ENCODE results near the gene WNT5A.

The WNT5A gene

DNA sequence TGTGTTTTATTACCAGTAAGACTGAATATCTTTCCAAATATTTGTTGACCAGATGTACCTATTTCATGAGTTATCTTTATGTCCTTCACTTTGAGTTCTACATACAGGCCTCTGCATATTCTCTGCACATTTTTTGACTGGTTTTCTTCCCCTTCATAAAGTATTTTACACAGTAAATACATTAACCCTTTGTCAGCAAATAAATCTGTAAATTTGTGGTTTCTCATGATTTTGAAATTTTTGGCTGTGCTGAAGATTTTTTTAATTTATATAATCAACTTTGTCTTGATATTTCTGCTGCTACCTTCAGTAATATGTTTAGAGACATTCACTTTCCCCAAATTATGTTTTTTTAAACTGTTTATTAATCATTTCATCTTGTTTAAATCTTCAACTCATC lies 50.5 kb downstream of the WNT5A start:
- TF ChIP-seq SUZ12 (IDR thresholded peaks at IDR 0.05; ENCODE audit: extremely low read depth, insufficient read depth, insufficient read length) (no peak), ZNF274 (IDR thresholded peaks at IDR 0.05; ENCODE audit: low read depth, low read length) (no peak), YY1 (IDR thresholded peaks at IDR 0.05; ENCODE audit: insufficient read depth, insufficient read length) (no peak)
- no peaks in the 10 kb centered on the region for H3K27me3 ChIP-seq (ENCODE audit: insufficient read depth, insufficient read length)
- H3K36me3 ChIP-seq (ENCODE audit: insufficient read depth, insufficient read length, low read length), result no peaks in the 10 kb centered on the region
- H3K4me3 ChIP-seq (ENCODE audit: insufficient read length, low read depth), result no peak overlapping the region
- H3K4me1 ChIP-seq (ENCODE audit: insufficient read depth, insufficient read length), result no peaks in the 10 kb centered on the region
- H3K9me3 ChIP-seq (ENCODE audit: insufficient read depth, low read length), result no peaks in the 10 kb centered on the region
- no peak overlapping the region for H3K9ac ChIP-seq (ENCODE audit: insufficient read length, low read depth)
- DNase-seq (ENCODE audit: low read depth, low spot score), result no peak

DNA sequence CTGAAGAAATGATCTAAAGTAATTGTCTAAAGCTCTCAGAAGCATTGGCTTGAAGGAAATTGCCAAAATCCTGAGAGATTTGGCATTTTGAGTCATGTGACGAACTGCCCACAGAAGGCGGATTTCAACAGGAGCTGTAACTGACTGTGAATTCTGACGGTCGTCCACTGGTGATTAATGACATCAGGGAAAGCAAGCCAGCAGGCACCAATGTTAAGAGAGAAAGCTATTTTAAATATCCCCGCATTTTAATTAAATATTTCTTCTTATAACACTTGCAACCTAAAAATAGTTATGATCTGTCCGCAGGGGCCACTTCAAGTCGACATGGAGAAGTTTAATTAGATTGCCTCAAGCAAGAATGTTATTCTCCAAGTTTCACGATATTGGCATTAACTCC lies 51.6 kb downstream of the WNT5A start:
- H3K4me1 ChIP-seq (ENCODE audit: insufficient read depth, insufficient read length), result no peaks in the 10 kb centered on the region
- H3K27me3 ChIP-seq (ENCODE audit: insufficient read depth, insufficient read length), result no peaks in the 10 kb centered on the region
- H3K4me3 ChIP-seq (ENCODE audit: insufficient read length, low read depth), result no peak overlapping the region
- no peak for DNase-seq (ENCODE audit: low read depth, low spot score)
- no peaks in the 10 kb centered on the region for H3K36me3 ChIP-seq (ENCODE audit: insufficient read depth, insufficient read length, low read length)
- no peaks in the 10 kb centered on the region for H3K9me3 ChIP-seq (ENCODE audit: insufficient read depth, low read length)
- no peak overlapping the region for H3K9ac ChIP-seq (ENCODE audit: insufficient read length, low read depth)
- no peak for TF ChIP-seq ZNF274 (IDR thresholded peaks at IDR 0.05; ENCODE audit: low read depth, low read length)

DNA sequence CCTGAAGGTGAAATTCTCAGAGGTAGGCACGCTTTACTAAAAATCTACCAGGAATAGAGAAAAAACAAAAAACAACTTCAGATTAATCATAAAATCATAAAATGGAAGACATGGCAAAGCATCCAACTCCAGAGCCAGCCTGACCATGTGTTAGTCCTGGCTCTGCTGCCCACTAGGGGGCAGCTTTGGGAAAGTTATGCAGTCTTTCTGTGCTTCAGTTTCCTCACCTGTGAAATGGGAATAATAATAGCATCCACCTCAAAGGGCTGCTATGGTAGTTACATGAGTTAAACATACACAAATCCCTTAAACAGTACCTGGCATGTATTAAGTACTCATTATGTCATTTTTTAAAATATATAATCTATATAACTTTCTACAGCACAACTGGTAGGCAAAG lies 52.3 kb downstream of the WNT5A start:
- no peak for TF ChIP-seq SUZ12 (IDR thresholded peaks at IDR 0.05; ENCODE audit: extremely low read depth, insufficient read depth, insufficient read length)
- TF ChIP-seq ZNF274 (IDR thresholded peaks at IDR 0.05; ENCODE audit: low read depth, low read length), result no peak
- no peak for TF ChIP-seq YY1 (IDR thresholded peaks at IDR 0.05; ENCODE audit: insufficient read depth, insufficient read length)
- Histone ChIP-seq H3K4me1 (ENCODE audit: insufficient read depth, insufficient read length) (no peaks in the 10 kb centered on the region), H3K36me3 (ENCODE audit: insufficient read depth, insufficient read length, low read length) (no peaks in the 10 kb centered on the region), H3K9ac (ENCODE audit: insufficient read length, low read depth) (no peak overlapping the region), H3K27me3 (ENCODE audit: insufficient read depth, insufficient read length) (no peaks in the 10 kb centered on the region), H3K4me3 (ENCODE audit: insufficient read length, low read depth) (no peak overlapping the region), H3K9me3 (ENCODE audit: insufficient read depth, low read length) (no peaks in the 10 kb centered on the region)
- DNase-seq (ENCODE audit: low read depth, low spot score), result peak; percentile 13

DNA sequence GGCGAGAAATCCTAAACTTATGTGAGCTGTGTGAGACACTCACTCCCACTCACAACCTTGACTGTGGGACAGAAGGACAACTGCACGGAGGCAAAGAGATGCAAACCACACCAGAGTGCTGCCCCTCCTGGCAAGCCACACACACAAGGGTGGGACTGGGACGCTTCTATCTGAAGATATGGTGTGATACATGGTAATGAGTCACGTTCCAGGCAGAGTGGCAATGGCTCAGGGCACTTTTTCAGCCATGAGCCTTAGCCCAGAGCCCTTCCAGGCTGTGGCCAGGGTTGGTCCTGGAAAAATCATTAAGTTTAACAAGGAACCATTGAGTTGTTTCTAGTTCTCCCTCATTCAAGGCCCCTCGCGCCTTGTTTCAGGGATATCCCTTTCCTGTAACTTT lies 56.1 kb downstream of the WNT5A start:
- no peak for DNase-seq (ENCODE audit: low read depth, low spot score)
- H3K4me1 ChIP-seq (ENCODE audit: insufficient read depth, insufficient read length), result no peaks in the 10 kb centered on the region
- no peak overlapping the region for H3K9ac ChIP-seq (ENCODE audit: insufficient read length, low read depth)
- H3K4me3 ChIP-seq (ENCODE audit: insufficient read length, low read depth), result no peak overlapping the region
- no peaks in the 10 kb centered on the region for H3K27me3 ChIP-seq (ENCODE audit: insufficient read depth, insufficient read length)
- no peaks in the 10 kb centered on the region for H3K9me3 ChIP-seq (ENCODE audit: insufficient read depth, low read length)
- TF ChIP-seq ZNF274 (IDR thresholded peaks at IDR 0.05; ENCODE audit: low read depth, low read length) (no peak), SUZ12 (IDR thresholded peaks at IDR 0.05; ENCODE audit: extremely low read depth, insufficient read depth, insufficient read length) (no peak), YY1 (IDR thresholded peaks at IDR 0.05; ENCODE audit: insufficient read depth, insufficient read length) (no peak)
- H3K36me3 ChIP-seq (ENCODE audit: insufficient read depth, insufficient read length, low read length), result no peaks in the 10 kb centered on the region

DNA sequence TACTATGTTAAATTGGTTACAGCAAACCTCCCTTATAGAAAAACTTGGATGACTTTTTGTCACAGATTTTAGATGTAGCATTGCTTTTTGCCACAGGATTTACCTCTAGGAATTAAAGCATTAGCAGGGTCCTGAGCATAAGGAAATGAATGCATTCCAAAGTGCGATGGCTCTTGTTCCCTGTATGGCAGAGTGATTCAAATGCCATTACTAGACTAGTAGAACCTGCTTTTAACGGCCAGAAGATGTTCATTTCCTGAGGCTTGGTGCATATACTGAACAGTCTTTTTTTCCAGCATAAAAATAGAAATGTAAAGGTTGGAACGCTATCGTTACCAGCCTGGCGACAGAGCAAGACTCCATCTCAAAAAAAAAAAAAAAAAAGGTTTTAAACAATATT lies 59.4 kb downstream of the WNT5A start:
- Histone ChIP-seq H3K4me1 (ENCODE audit: insufficient read depth, insufficient read length) (no peaks in the 10 kb centered on the region), H3K9me3 (ENCODE audit: insufficient read depth, low read length) (no peaks in the 10 kb centered on the region), H3K27me3 (ENCODE audit: insufficient read depth, insufficient read length) (no peaks in the 10 kb centered on the region), H3K4me3 (ENCODE audit: insufficient read length, low read depth) (no peak overlapping the region), H3K9ac (ENCODE audit: insufficient read length, low read depth) (no peak overlapping the region), H3K36me3 (ENCODE audit: insufficient read depth, insufficient read length, low read length) (no peaks in the 10 kb centered on the region)
- no peak for TF ChIP-seq SUZ12 (IDR thresholded peaks at IDR 0.05; ENCODE audit: extremely low read depth, insufficient read depth, insufficient read length)
- no peak for TF ChIP-seq YY1 (IDR thresholded peaks at IDR 0.05; ENCODE audit: insufficient read depth, insufficient read length)
- TF ChIP-seq ZNF274 (IDR thresholded peaks at IDR 0.05; ENCODE audit: low read depth, low read length), result no peak
- DNase-seq (ENCODE audit: low read depth, low spot score), result no peak

DNA sequence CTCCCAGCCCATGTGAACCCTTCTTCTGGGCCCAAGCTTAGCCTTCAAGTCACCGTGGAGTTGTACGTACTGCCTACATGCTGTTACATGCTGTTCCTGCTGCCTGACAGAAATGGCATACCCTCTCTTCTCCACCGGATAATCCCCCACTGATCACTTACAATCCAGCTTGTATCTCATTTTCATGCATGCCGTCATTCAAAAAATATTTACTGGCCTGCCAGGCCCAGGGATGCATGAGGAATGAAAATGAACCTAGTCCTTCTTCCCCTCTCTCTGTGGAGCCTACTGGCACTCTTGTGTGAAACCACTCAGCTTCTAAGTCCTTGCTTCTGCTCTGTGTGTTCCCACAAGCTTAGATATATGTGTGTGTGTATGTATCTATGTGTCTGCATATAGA lies 60.6 kb downstream of the WNT5A start:
- H3K27me3 ChIP-seq (ENCODE audit: insufficient read depth, insufficient read length), result no peaks in the 10 kb centered on the region
- no peak for DNase-seq (ENCODE audit: low read depth, low spot score)
- no peak overlapping the region for H3K9ac ChIP-seq (ENCODE audit: insufficient read length, low read depth)
- H3K4me1 ChIP-seq (ENCODE audit: insufficient read depth, insufficient read length), result no peaks in the 10 kb centered on the region
- no peak overlapping the region for H3K4me3 ChIP-seq (ENCODE audit: insufficient read length, low read depth)
- TF ChIP-seq ZNF274 (IDR thresholded peaks at IDR 0.05; ENCODE audit: low read depth, low read length), result no peak
- no peak for TF ChIP-seq YY1 (IDR thresholded peaks at IDR 0.05; ENCODE audit: insufficient read depth, insufficient read length)
- no peak for TF ChIP-seq SUZ12 (IDR thresholded peaks at IDR 0.05; ENCODE audit: extremely low read depth, insufficient read depth, insufficient read length)
- H3K9me3 ChIP-seq (ENCODE audit: insufficient read depth, low read length), result peaks cover 3% of the 10 kb centered on the region; the same call in 1 of the 2 replicates
- H3K36me3 ChIP-seq (ENCODE audit: insufficient read depth, insufficient read length, low read length), result no peaks in the 10 kb centered on the region

DNA sequence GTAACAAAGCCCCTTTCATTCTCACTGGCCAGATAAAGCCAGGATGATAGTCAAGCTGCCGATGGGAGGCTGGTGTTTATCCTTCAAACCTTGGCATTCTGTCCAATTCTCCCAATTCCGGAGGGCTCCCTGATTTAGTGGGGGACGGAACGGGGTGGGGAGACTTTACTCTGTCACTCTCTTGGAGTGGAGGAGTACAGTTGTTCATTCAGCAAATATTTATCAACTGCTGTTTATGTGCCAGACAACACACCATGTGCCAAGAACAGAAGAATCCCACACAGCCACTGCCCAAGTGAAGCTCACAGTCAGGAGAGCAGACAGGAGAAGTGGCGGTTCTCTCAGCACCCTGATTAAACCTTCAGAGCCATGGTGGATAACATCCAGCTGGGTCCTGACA lies 63.3 kb downstream of the WNT5A start:
- Histone ChIP-seq H3K9ac (ENCODE audit: insufficient read length, low read depth) (no peak overlapping the region), H3K9me3 (ENCODE audit: insufficient read depth, low read length) (peaks cover 3% of the 10 kb centered on the region; the same call in 1 of the 2 replicates), H3K4me1 (ENCODE audit: insufficient read depth, insufficient read length) (no peaks in the 10 kb centered on the region), H3K36me3 (ENCODE audit: insufficient read depth, insufficient read length, low read length) (no peaks in the 10 kb centered on the region), H3K27me3 (ENCODE audit: insufficient read depth, insufficient read length) (no peaks in the 10 kb centered on the region), H3K4me3 (ENCODE audit: insufficient read length, low read depth) (no peak overlapping the region)
- no peak for DNase-seq (ENCODE audit: low read depth, low spot score)
- TF ChIP-seq SUZ12 (IDR thresholded peaks at IDR 0.05; ENCODE audit: extremely low read depth, insufficient read depth, insufficient read length), result no peak
- no peak for TF ChIP-seq YY1 (IDR thresholded peaks at IDR 0.05; ENCODE audit: insufficient read depth, insufficient read length)
- no peak for TF ChIP-seq ZNF274 (IDR thresholded peaks at IDR 0.05; ENCODE audit: low read depth, low read length)

DNA sequence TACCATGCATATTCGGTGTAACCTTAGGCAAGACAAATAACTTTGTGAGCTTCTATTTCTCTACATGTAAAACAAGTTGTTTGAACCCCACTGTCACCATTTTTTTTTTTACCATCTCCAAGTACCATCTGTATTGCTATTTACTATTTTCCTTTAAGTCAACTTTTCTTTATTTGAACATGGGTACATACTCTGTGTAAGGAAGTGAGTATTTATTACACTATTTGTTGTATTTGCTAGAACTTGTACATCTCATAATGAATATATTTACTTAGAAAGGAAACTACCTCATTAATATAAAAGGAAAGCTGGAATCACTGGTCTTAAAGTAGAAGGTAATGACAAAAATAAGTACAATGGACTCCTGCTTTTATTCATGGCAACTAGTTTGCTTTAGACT lies 69.9 kb downstream of the WNT5A start:
- Histone ChIP-seq H3K36me3 (ENCODE audit: insufficient read depth, insufficient read length, low read length) (no peaks in the 10 kb centered on the region), H3K9ac (ENCODE audit: insufficient read length, low read depth) (no peak overlapping the region), H3K27me3 (ENCODE audit: insufficient read depth, insufficient read length) (no peaks in the 10 kb centered on the region), H3K4me1 (ENCODE audit: insufficient read depth, insufficient read length) (peaks cover 4% of the 10 kb centered on the region), H3K4me3 (ENCODE audit: insufficient read length, low read depth) (no peak overlapping the region), H3K9me3 (ENCODE audit: insufficient read depth, low read length) (peaks cover 7% of the 10 kb centered on the region)
- no peak for DNase-seq (ENCODE audit: low read depth, low spot score)
- no peak for TF ChIP-seq SUZ12 (IDR thresholded peaks at IDR 0.05; ENCODE audit: extremely low read depth, insufficient read depth, insufficient read length)
- no peak for TF ChIP-seq ZNF274 (IDR thresholded peaks at IDR 0.05; ENCODE audit: low read depth, low read length)
- TF ChIP-seq YY1 (IDR thresholded peaks at IDR 0.05; ENCODE audit: insufficient read depth, insufficient read length), result no peak

Data from NT2/D1 (cell line).